Duodenal mucosa (tissue), 2 donors: ENCODE measurements around the gene CDC42.
"Not testable (repeated sequence)": the region's sequence is repeated elsewhere in the genome, so short reads cannot be mapped to it uniquely, and the experiment has no call there.

Source experiments
- H3K27ac ChIP-seq: one replicate; pipeline ENCODE4 v1.7.0; 2013; ENCODE audit warnings: low read depth, low read length
- H3K27me3 ChIP-seq, 2 donors: one replicate each; pipeline ENCODE4 v1.7.0; 2013; ENCODE audit warnings: low read length in 2 of 2, control low read depth in 1 of 2; ENCODE audit not compliant: insufficient read depth in 2 of 2, control insufficient read depth in 1 of 2
- H3K36me3 ChIP-seq, 2 donors: one replicate each; pipeline ENCODE4 v1.7.0; 2013; ENCODE audit warnings: low read length in 2 of 2, control low read depth in 1 of 2; ENCODE audit not compliant: insufficient read depth in 2 of 2, control insufficient read depth in 1 of 2
- H3K4me1 ChIP-seq, 2 donors: one replicate each; pipeline ENCODE4 v1.7.0; 2013; ENCODE audit warnings: low read length in 2 of 2, control low read depth in 1 of 2; ENCODE audit not compliant: insufficient read depth in 2 of 2, control insufficient read depth in 1 of 2
- H3K4me3 ChIP-seq, 2 donors: one replicate each; pipeline ENCODE4 v1.7.0; 2013; ENCODE audit warnings: low read length in 2 of 2, low read depth in 1 of 2
- H3K9ac ChIP-seq, 2 donors: one replicate each; pipeline ENCODE4 v1.7.0; 2013; ENCODE audit warnings: low read length in 2 of 2, low read depth in 1 of 2
- H3K9me3 ChIP-seq, 2 donors: one replicate each; pipeline ENCODE4 v1.7.0; 2013; ENCODE audit warnings: low read length in 2 of 2, control low read depth in 1 of 2; ENCODE audit not compliant: control insufficient read depth in 1 of 2

The CDC42 gene

GRCh38 chr1:22052115-22053016, at the start of gene CDC42:
TSS of gene CDC42 (plus strand) at chr1:22052709. CDS start at chr1:22078479, 25,770 bp downstream.
- peak within 1 kb of the TSS; percentile 84 to 92 for H3K4me3 ChIP-seq
- peaks cover 29 to 30% of the 10 kb centered on the region in 2 donors for H3K4me1 ChIP-seq
- peak within 1 kb of the TSS; percentile 75 to 76 for H3K9ac ChIP-seq
- peaks cover 0 to 3% of the 10 kb centered on the region in 2 donors for H3K36me3 ChIP-seq
- H3K27ac ChIP-seq, result peak within 1 kb of the TSS; percentile 99
- no peaks in the 10 kb centered on the region for H3K9me3 ChIP-seq
- H3K27me3 ChIP-seq, result no peaks in the 10 kb centered on the region

- H3K4me1 ChIP-seq, H3K9me3 ChIP-seq, H3K27me3 ChIP-seq, H3K4me3 ChIP-seq, H3K36me3 ChIP-seq, H3K27ac ChIP-seq, H3K9ac ChIP-seq: not testable (repeated sequence)
These were observed 49.6 kb upstream of the CDC42 start for GRCh38 chr1:22002875-22003274.

- H3K27me3 ChIP-seq, H3K9me3 ChIP-seq, H3K4me1 ChIP-seq, H3K9ac ChIP-seq, H3K36me3 ChIP-seq, H3K27ac ChIP-seq, H3K4me3 ChIP-seq: not testable (repeated sequence)
These were observed 48.5 kb upstream of the CDC42 start for GRCh38 chr1:22003959-22004358.

- not testable (repeated sequence) for H3K36me3 ChIP-seq, H3K4me1 ChIP-seq, H3K9ac ChIP-seq, H3K9me3 ChIP-seq, H3K27ac ChIP-seq, H3K27me3 ChIP-seq, H3K4me3 ChIP-seq
These were observed 47.0 kb upstream of the CDC42 start for GRCh38 chr1:22005261-22006149.

GRCh38 chr1:22006736-22007135, 45.8 kb upstream of the CDC42 start:
- H3K9ac ChIP-seq, H3K27ac ChIP-seq, H3K4me1 ChIP-seq, H3K27me3 ChIP-seq, H3K36me3 ChIP-seq, H3K9me3 ChIP-seq, H3K4me3 ChIP-seq: not testable (repeated sequence)

- not testable (repeated sequence) for H3K9ac ChIP-seq, H3K4me3 ChIP-seq, H3K4me1 ChIP-seq, H3K36me3 ChIP-seq, H3K27me3 ChIP-seq, H3K9me3 ChIP-seq, H3K27ac ChIP-seq
These were observed 45.2 kb upstream of the CDC42 start for GRCh38 chr1:22007262-22007661.

- H3K27ac ChIP-seq, H3K4me1 ChIP-seq, H3K27me3 ChIP-seq, H3K9me3 ChIP-seq, H3K9ac ChIP-seq, H3K4me3 ChIP-seq, H3K36me3 ChIP-seq: not testable (repeated sequence)
These were observed 42.9 kb upstream of the CDC42 start for GRCh38 chr1:22009566-22009965.

- not testable (repeated sequence) for H3K27me3 ChIP-seq, H3K9me3 ChIP-seq, H3K36me3 ChIP-seq, H3K4me3 ChIP-seq, H3K27ac ChIP-seq, H3K9ac ChIP-seq, H3K4me1 ChIP-seq
These were observed 39.8 kb upstream of the CDC42 start for GRCh38 chr1:22012752-22013151.

GRCh38 chr1:22014575-22015206, 37.8 kb upstream of the CDC42 start:
- not testable (repeated sequence) for H3K9ac ChIP-seq, H3K9me3 ChIP-seq, H3K27me3 ChIP-seq, H3K4me1 ChIP-seq, H3K27ac ChIP-seq, H3K4me3 ChIP-seq, H3K36me3 ChIP-seq
